ENCODE measurements around the gene PCK2.
"Not testable (repeated sequence)": the region's sequence is repeated elsewhere in the genome, so short reads cannot be mapped to it uniquely, and the experiment has no call there.

PCK2 gene

DNA sequence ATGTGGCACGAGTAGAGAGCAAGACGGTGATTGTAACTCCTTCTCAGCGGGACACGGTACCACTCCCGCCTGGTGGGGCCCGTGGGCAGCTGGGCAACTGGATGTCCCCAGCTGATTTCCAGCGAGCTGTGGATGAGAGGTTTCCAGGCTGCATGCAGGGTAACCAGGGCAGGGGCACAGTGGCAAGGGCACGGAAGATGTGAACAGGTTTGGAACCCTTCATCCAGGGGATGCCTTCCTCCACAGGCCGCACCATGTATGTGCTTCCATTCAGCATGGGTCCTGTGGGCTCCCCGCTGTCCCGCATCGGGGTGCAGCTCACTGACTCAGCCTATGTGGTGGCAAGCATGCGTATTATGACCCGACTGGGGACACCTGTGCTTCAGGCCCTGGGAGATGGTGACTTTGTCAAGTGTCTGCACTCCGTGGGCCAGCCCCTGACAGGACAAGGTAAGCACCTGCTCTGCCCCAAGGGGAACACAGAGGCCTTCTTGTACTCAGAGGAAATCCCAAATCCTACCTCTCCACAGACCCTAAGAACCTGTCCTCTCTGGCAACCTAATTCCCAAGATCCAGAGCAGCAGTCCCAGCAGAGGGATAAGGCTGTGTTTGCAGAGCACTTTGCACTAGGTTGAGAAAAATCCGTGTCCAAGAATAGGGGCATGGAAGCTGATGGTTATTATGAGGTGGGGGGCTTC lies 4.3 kb downstream of the PCK2 start:
- DNase-seq: no peak

DNA sequence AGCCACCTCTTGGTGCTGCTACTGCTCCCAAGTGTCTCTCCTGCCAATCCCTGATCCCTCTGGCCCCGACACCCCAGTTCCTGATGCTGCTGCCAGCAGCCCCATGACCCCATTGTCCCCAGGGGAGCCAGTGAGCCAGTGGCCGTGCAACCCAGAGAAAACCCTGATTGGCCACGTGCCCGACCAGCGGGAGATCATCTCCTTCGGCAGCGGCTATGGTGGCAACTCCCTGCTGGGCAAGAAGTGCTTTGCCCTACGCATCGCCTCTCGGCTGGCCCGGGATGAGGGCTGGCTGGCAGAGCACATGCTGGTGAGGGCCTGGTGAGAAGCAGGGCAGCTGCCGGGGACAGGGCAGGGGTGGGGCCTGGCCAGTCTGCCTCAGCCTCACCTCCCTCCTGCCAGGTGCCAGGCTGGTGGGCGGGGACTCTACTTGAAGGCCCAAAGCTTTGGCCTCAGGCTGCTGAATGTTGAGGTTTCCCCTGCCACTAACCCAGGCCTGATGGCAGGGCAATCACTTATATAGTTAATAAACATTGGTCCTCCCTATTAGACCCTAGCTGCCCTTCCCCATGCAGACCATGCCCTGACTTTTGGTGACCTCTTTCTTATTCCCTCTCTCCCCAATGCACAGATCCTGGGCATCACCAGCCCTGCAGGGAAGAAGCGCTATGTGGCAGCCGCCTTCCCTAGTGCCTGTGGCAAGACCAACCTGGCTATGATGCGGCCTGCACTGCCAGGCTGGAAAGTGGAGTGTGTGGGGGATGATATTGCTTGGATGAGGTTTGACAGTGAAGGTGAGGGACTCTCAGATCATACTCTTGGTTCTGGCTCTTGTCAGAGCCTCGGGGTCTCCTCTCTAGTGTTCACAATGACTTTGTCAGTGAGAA lies 5.1 kb downstream of the PCK2 start:
- no peak for DNase-seq

DNA sequence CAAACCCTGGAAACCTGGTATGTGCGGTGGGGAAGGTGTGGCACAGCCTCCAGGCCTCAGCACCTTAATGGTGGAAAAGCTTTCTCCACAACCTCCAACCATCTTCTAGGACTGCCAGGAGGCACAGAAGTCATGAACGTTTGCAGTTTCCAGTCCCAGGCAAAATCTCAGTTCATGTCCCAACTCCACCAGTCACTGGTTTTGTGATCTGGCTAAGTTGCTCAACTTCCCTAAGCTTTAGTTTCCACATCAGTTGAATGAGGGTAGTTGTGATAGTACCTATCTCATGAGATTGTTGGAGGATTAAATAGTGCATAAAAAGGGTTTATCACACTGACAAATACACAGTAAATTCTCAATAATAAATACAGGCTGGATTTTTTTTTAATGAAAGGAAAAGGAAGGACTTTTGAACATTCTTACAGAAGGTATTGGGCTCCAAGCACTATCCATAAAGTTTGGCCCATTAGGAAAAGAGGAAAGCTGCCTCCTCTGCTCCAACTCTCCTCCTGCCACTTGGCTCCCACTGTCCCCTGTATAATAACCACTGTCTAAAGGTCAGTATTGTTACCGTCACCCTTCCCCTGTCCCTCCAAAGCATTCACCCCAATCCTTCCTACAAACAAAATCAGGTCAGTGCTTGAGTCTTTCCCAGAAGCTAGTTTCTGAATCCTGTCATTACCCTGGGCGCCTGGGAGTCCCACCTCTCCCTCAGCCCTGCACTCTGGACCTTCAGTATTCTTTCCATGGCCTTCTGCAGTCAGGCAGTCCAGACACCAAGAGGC lies 6.3 kb downstream of the PCK2 start:
- DNase-seq: no peak

DNA sequence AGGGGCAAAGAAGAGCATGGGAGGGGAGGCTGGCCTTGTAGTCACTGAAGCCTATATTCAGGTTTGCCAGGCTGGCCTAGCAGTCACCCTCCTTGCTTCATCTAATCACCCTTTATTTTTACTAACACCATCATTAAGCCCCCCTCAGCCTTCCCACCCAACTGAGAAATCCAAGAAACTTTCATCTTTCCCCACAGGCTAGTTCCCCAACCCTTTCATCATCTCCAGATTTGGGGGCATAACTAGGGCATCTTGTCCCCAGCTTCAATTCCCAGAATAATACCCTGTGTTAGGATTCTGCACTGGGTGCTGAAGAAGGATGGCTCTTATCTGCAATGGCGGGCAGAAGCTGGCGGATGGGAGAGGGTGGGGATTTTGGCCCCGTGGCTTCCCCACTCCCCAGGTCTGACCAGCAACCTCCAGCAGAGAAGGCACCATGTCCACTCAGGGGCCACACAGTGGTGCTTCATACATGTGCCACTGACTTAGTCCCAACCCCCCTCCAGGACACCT lies 6.9 kb downstream of the PCK2 start:
- DNase-seq: no peak

DNA sequence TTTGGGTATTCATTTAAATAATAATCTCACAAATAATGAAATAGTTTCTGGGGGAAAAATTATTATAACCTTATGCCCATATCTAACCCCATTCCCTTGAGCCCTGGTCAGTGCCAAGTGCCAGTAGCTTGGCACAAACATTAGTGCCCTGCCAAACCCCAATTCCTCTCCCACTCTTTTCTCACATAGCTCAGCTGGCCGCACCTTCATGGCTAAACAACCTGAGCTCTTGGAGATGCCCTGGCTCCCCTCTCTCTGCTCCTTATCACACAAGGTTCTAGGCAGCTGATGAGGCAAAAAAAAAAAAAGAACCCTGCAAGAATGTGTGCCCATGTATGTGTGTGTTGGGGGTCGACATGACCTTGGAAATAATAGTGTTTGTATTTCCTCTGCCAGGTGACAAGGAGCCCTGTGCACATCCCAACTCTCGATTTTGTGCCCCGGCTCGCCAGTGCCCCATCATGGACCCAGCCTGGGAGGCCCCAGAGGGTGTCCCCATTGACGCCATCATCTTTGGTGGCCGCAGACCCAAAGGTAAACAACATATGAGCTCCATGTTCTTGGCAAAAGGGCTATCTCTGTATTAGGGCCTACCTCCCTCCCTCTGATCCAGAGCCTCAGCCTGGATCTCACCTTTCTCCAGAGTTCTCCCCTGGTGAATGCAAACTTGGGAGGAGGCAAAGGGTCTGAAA lies 8.4 kb downstream of the PCK2 start:
- no peak for DNase-seq

DNA sequence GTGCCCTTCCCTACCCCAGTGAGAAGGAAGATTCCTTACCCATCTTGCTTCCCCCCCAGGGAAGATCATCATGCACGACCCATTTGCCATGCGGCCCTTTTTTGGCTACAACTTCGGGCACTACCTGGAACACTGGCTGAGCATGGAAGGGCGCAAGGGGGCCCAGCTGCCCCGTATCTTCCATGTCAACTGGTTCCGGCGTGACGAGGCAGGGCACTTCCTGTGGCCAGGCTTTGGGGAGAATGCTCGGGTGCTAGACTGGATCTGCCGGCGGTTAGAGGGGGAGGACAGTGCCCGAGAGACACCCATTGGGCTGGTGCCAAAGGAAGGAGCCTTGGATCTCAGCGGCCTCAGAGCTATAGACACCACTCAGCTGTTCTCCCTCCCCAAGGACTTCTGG lies 9.3 kb downstream of the PCK2 start:
- no peak for DNase-seq

DNA sequence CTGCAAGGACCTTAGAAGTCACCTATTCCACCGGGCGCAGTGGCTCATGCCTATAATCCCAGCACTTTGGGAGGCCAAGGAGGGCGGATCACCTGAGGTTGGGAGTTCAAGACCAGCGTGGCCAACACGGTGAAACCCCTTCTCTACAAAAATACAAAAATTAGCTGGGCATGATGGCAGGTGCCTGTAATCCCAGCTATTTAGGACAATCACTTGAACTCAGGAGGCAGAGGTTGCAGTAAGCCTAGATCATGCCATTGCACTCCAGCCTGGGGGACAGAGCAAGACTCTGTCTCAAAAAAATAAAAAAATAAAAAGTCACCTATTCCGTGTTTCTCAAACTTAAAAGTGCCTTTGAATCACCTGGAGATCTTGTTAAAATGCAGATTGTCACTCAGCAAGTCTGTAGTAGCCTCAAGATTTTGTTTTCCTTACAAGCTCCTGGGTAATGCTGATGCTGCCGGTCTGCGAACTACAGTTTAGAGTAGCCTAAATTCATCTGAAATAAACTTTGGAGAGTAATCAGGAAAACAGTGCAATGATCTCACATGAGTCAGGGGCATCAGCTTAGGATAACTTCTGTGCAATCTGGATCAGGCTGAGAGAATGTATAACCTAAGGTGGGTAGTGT lies 11.6 kb downstream of the PCK2 start:
- DNase-seq: not testable (repeated sequence)

DNA sequence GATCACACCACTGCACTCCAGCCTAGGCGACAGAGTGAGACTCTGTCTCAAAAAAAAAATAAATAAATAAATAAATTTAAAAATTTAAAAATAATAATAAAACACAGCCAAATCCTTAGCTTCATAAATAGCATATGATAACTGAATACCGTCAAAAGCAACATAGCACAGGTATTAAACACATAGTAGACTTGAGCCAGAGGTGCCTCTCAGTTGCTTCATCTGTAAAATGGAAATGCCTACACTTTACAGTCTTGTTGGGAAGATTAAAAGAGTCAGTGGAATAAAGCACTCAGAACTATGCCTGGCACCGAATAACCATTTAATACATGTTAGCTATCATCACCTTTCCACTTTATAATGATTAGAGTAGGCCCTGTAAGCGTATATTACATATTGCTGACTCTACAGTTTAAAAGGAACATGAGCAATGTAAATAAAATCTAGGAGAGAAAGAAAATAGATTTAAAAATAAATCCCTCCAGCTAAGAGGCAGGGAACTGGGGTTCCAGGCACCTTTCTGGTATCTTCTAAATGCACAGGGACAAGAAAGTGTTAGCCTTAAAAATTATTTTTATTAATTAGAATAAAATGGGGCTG lies 12.7 kb downstream of the PCK2 start:
- DNase-seq: no peak

DNA sequence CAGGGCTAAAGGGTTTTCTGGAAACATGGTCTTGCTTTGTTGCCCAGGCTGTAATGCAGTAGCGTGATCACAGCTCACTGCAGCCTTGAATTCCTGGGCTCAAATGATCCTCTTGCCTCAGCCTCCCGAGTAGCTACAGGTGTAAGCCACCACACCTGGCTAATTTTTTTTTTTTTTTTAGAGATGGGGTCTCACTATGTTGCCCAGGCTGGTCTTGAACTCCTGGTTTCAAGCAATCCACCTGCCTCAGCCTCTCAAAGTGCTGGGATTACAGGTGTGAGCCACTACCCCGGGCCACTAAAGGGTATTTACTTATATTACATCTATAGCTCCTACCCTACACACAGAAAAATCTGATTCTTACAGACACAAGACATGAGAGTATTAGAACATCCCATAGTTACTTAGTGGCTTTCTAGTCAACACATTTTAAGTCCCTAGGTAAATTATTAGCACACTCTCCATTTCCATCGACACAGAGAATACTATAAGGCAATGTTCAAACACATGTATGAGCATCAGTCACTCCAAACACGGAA lies 14.3 kb downstream of the PCK2 start:
- no peak for DNase-seq

DNA sequence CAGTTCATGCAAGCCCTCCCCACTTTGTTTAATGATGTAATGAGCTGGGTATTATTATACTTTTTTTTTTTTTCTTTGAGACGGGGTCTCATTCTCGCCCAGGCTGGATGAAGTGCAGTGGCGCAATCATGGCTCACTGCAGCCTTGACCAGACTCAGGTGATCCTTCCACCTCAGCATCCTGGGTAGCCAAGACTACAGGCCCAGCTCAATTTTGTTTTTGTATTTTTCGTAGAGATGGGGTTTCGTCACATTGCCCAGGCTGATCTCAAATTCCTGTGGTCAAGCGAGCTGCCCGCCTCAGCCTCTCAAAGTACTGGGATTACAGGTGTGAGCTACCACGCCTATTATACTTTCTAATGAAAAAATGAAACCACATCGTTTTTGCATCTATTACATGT lies 15.9 kb downstream of the PCK2 start:
- DNase-seq: no peak

DNA sequence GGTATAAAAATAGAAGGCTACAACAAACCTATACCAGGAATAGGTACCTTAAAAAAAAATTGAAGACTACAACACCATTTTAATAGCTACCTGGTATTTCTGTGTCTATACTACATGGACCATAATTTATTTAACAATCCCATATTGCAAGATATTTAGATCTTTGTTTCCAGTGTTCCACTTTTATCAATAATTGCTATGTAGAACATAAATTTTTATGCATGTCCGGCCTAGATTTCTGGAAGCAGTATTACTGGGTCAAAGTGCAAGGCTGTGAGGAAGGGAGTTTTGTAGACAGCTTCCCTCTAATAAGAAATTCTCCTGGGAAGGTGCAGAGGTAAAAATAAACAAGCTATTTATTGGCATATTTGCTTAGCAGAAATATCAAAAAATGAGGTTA lies 16.4 kb downstream of the PCK2 start:
- no peak for DNase-seq

DNA sequence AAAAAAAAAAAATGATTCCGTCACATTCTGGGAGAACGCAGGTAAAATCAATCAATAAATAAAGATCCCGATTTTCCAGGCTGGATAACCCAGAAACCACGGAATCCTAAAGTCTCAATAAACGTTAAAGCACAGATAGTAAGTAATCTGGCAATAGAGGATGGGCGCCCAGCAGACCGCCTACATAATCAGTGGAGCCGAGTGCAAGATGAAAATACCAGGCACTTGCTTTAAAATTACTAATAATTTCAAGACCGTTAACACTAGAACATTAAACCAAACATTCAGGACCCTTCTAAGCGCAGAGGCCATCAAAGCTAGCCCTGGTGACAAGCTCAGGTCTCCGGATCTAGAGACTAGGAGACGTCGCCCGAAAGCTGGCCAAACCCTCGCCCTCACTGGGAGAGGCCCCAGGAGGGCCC lies 19.3 kb downstream of the PCK2 start:
- no peak for DNase-seq

DNA sequence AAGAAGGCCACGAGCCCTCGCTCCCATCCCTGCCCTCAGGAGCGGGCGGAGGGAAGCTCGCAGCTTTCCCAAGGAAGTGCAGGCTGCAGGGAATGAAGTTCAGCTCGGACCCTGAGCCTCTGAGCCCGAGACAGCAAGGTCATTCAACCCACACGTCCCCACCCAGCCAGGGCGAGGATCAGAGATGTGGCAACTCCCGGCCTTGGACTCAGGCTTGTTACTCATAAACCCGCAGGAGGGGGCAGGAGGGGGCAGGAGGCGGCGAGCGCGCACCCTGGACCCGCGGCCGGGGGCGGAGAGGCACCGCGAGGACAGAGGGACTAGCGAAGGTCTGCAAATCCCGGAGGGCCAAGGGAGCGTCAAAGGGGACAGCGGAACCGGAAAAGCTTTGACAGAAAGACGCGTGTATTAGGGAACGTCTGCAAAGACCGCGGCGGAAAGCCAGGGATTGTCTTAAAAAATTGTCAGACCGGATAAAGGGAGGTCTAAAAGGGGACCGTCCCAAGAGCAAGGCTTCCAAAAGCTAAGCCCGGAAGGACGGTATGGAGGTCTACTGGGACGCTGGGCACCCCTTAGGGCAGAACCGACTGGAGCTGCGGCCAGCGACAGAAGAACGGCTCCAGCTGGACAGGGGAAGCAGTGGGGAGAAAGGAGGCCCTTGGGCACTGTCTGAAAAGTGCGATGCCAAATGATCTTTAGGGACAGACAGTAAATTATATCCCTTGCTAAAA lies 19.9 kb downstream of the PCK2 start:
- peak; percentile 90 for DNase-seq

DNA sequence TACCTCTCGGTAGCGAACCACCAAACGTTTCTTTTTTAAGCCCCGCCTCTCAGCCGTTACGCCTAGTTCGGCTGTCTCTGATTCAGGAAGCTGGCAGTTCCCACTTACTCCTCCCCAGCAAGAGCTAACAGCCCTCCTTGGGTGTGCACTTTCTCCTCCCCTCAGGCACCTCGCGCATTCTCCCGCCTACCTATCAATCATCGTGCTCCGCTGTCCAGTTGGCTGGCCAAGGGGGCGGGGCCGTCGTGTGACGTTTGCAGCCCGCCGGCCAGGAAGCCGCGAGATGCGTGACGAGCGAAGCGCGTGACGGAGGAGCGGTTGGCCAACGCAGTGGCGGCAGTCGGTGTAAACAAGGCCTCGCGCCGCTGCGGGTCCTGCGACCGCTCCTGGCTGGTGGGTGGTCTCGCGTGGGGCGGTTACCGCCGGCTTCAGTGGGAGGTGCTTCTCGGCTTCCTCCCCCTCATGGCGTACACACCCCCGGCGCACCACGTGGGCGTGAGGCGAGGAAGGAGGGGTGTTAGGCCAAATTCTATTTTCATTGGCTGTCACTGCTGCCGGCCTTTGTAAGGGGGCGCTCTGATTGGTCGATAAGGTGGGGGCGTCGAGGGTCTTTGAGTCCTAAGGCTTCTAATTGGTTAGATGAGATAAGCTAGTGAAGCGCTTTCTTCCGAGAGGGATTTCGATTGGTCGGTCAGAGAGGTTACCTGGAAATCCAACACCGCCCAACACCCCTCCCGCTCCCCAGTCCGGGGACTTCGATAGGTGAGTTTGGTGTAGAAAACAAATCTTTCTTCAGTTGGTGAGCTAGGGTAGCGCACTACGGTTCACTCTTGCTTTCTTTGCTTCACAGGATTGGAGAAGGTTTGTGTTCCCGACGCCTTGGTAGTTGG lies 20.7 kb downstream of the PCK2 start, which contains the start of the genes DCAF11 and NRL:
Gene DCAF11 (plus strand): TSS at position 246 of the 890 bp plus-strand sequence. CDS start 818 bp downstream, outside the sequence.
Gene NRL (minus strand): TSS at position 418 of the 890 bp plus-strand sequence. CDS start 32,101 bp downstream, outside the sequence.
- peak; percentile 99 for DNase-seq

DNA sequence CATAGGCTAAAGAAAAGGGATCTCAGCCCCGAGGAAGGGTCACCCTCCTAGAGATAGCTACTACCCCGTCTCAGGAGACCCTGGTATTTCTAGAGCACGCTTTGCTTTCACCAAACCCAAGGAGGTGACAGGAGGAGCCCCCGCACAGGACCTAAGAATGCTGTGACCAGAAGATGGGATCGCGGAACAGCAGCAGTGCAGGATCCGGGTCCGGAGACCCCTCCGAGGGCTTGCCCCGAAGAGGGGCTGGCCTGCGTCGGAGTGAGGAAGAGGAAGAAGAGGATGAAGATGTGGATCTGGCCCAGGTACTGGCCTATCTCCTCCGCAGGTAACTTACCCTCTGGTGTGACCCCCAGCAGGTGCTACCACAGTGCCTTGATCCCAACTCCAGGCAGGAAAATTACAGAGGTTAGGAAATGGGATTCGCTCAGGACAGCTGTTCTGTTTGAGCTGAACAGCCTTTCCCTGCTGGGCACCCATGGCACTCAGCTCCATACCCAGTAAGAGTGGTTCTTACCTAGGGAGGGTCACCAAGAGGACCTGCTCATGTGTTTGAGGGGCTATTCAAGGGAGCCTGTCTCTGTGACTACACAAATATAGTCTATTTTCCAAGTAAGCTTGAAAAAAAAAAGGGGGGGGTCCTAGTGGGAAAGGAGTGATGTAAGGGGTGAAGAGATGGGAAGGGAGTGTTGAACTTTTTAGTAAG lies 21.5 kb downstream of the PCK2 start:
- DNase-seq: no peak

DNA sequence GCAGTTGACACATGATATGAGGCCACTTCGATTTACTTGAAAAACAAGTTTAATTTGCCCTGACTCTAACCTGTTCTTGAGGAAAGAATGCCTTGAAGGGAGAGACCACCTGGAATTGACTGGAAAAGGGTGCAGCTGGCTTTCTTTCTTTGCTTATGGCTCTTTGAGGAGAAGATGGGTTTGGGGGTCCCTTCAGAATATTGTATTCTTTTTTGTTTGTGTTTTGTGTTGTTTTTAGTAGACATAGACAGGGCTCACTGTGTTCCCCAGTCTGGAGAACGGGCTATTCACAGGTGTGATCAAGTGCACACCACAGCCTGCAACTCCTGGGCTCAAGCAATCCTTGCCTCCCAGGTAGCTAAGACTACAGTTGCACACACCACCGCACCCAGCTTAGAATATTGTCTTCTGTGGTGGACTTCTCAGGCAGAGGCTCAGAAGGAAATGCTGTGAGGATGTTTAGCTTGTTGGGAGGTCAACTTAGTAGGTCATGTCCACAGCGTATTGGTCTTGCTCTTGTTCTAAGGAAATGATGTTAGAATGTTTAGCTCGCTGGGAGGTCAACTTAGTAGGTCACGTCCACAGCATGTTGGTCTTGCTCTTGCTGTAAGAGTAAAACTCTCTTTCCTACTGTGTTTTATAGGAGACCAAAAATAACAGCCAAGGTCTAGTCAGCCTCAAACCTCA lies 22.2 kb downstream of the PCK2 start:
- no peak for DNase-seq

DNA sequence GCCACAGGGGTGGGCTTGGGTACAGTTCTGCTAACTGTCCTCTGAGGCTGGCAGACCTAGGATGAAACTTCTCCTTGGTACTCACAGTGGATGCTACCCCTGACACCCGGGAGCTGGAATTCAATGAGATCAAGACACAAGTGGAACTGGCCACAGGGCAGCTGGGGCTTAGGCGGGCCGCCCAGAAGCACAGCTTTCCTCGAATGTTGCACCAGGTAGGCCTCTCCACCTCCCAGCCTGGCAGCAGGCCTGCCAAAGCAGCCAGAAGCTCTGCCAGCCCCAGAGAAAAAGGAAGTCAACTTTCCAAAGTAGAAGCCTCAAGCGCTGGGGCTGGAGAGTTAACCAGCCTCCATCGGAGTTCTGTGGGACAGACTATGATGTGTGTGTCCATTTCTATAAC lies 23.1 kb downstream of the PCK2 start:
- no peak for DNase-seq

DNA sequence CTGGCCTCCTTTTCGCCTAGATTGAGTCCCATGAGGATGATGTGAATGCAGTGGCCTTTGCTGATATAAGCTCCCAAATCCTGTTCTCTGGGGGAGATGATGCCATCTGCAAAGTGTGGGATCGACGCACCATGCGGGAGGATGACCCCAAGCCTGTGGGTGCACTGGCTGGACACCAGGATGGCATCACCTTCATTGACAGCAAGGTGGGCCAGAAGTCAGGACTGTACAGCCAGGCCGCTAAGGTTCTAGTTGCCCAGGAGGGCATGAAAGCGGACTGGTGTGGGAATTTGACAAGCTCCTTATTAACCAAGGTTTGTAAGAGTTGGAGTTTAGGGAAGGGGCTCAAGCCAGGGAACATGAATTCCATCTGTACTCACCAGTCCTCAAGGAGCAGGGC lies 25.6 kb downstream of the PCK2 start:
- no peak for DNase-seq
